Ishikawa (cell line): Measurements from ENCODE around the gene STARD7.

Experiments
- CEBPB ChIP-seq: IDR thresholded peaks from 2 replicates; pipeline ENCODE4 v1.6.1; 2012
- CREB1 ChIP-seq: IDR thresholded peaks from 2 replicates; pipeline ENCODE4 v1.6.1; 2012; ENCODE audit warnings: low read depth
- EGR1 ChIP-seq: IDR thresholded peaks from 2 replicates; pipeline ENCODE4 v1.6.1; 2012
- EP300 ChIP-seq: IDR thresholded peaks from 2 replicates; pipeline ENCODE4 v1.6.1; 2012; ENCODE audit warnings: borderline replicate concordance
- FOXM1 ChIP-seq: IDR thresholded peaks from 2 replicates; pipeline ENCODE4 v1.6.1; 2012; ENCODE audit warnings: low read depth, borderline replicate concordance
- MAX ChIP-seq: IDR thresholded peaks from 2 replicates; pipeline ENCODE4 v1.6.1; 2012
- NFIC ChIP-seq: IDR thresholded peaks from 2 replicates; pipeline ENCODE4 v1.6.1; 2012
- RAD21 ChIP-seq: IDR thresholded peaks from 2 replicates; pipeline ENCODE4 v1.6.1; 2012; ENCODE audit warnings: low read depth
- REST ChIP-seq: IDR thresholded peaks from 2 replicates; pipeline ENCODE4 v1.6.1; 2012; ENCODE audit warnings: low read depth, mild to moderate bottlenecking
- TAF1 ChIP-seq: IDR thresholded peaks from 2 replicates; pipeline ENCODE4 v1.6.1; 2012; ENCODE audit warnings: low read depth, mild to moderate bottlenecking
- TCF12 ChIP-seq: IDR thresholded peaks from 2 replicates; pipeline ENCODE4 v1.6.1; 2012; ENCODE audit warnings: low read depth
- TEAD4 ChIP-seq: IDR thresholded peaks from 2 replicates; pipeline ENCODE4 v1.6.1; 2012
- USF1 ChIP-seq: IDR thresholded peaks from 2 replicates; pipeline ENCODE4 v1.6.1; 2012
- YY1 ChIP-seq: IDR thresholded peaks from 2 replicates; pipeline ENCODE4 v1.6.1; 2012; ENCODE audit warnings: low read depth
- ZBTB7A ChIP-seq: IDR thresholded peaks from 2 replicates; pipeline ENCODE4 v1.6.1; 2012; ENCODE audit warnings: low read depth

The STARD7 gene

GRCh38 chr2:96184188-96184587 lies 24.4 kb downstream of the STARD7 start:
- TF ChIP-seq CREB1 = no peak
- no peak for TF ChIP-seq EGR1
- TF ChIP-seq NFIC = no peak
- TF ChIP-seq TAF1 = no peak
- TF ChIP-seq EP300 = no peak
- no peak for TF ChIP-seq FOXM1

GRCh38 chr2:96181529-96181928 lies 27.1 kb downstream of the STARD7 start:
- no peak for TF ChIP-seq YY1

- TF ChIP-seq USF1 (no peak), TAF1 (no peak), MAX (no peak), CEBPB (no peak), REST (no peak), TCF12 (no peak), FOXM1 (no peak), EGR1 (no peak), TEAD4 (no peak), CREB1 (no peak), RAD21 (no peak), NFIC (no peak), ZBTB7A (no peak), YY1 (no peak), EP300 (no peak)
These were observed 28.1 kb downstream of the STARD7 start for GRCh38 chr2:96180521-96180920.

- no peak for TF ChIP-seq FOXM1
- TF ChIP-seq TAF1 = no peak
- no peak for TF ChIP-seq EGR1
- no peak for TF ChIP-seq MAX
- TF ChIP-seq USF1 = no peak
- TF ChIP-seq TEAD4 = no peak
- no peak for TF ChIP-seq EP300
- no peak for TF ChIP-seq YY1
- TF ChIP-seq NFIC = no peak
- TF ChIP-seq REST = no peak
- TF ChIP-seq CEBPB = no peak
- TF ChIP-seq CREB1 = no peak
- TF ChIP-seq ZBTB7A = no peak
- no peak for TF ChIP-seq TCF12
These were observed 28.6 kb downstream of the STARD7 start for GRCh38 chr2:96180002-96180401.

- no peak for TF ChIP-seq TCF12
- TF ChIP-seq ZBTB7A = no peak
These were observed 32.0 kb downstream of the STARD7 start for GRCh38 chr2:96176661-96177060.

GRCh38 chr2:96175951-96176350 lies 32.7 kb downstream of the STARD7 start:
- TF ChIP-seq MAX (no peak), REST (no peak), USF1 (no peak), CREB1 (no peak), YY1 (no peak), EGR1 (no peak), CEBPB (no peak)
